Endothelial cell (in vitro differentiated cells): Measurements from ENCODE around the gene CEMIP. TPM values are rescaled to one million over a fixed set of nuclear protein-coding genes. Genes with fewer than 3 reads are reported as not detected.

ENCODE experiments used
- DNase-seq: peaks from one replicate; pipeline ENCODE4 v3.0.0; 2021; ENCODE audit warnings: low spot score
- H3K27ac Mint-ChIP-seq: one replicate; pipeline ENCODE4 v1.8.0; 2021; ENCODE audit warnings: mixed read lengths, inconsistent platforms; ENCODE audit not compliant: unreplicated experiment
- H3K27me3 Mint-ChIP-seq: one replicate; pipeline ENCODE4 v1.8.0; 2021; ENCODE audit warnings: mild to moderate bottlenecking, moderate library complexity, mixed read lengths, inconsistent platforms; ENCODE audit not compliant: unreplicated experiment
- H3K36me3 Mint-ChIP-seq: one replicate; pipeline ENCODE4 v1.8.0; 2021; ENCODE audit warnings: mild to moderate bottlenecking, low read depth, mixed read lengths, inconsistent platforms; ENCODE audit not compliant: unreplicated experiment
- H3K4me1 Mint-ChIP-seq: one replicate; pipeline ENCODE4 v1.8.0; 2021; ENCODE audit warnings: mild to moderate bottlenecking, mixed read lengths, inconsistent platforms; ENCODE audit not compliant: unreplicated experiment
- H3K4me3 Mint-ChIP-seq: one replicate; pipeline ENCODE4 v1.8.0; 2021; ENCODE audit warnings: mild to moderate bottlenecking, mixed read lengths, inconsistent platforms; ENCODE audit not compliant: unreplicated experiment
- H3K9me3 Mint-ChIP-seq: one replicate; pipeline ENCODE4 v1.8.0; 2021; ENCODE audit warnings: mixed read lengths, inconsistent platforms; ENCODE audit not compliant: unreplicated experiment
- total RNA-seq: library from RNA; stranded (reverse); fragmentation: NEBNext Ultra II Directional; extraction: Animal tissue kit (Norgen Biotek cat#: 25700); gene quantifications from one replicate; pipeline ENCODE4 v1.2.1, GENCODE V29; 2021; ENCODE audit not compliant: unreplicated experiment
- TF ChIP-seq, protein P1 (sequence below): fragments of 200-600 bp; sonication (generic); IDR thresholded peaks from one replicate; pipeline ENCODE4 v1.5.0; 2021; ENCODE audit warnings: antibody characterized with exemption; ENCODE audit not compliant: unreplicated experiment

The CEMIP gene
- total RNA-seq, 1 donor from 2014 or later = not detected

DNA sequence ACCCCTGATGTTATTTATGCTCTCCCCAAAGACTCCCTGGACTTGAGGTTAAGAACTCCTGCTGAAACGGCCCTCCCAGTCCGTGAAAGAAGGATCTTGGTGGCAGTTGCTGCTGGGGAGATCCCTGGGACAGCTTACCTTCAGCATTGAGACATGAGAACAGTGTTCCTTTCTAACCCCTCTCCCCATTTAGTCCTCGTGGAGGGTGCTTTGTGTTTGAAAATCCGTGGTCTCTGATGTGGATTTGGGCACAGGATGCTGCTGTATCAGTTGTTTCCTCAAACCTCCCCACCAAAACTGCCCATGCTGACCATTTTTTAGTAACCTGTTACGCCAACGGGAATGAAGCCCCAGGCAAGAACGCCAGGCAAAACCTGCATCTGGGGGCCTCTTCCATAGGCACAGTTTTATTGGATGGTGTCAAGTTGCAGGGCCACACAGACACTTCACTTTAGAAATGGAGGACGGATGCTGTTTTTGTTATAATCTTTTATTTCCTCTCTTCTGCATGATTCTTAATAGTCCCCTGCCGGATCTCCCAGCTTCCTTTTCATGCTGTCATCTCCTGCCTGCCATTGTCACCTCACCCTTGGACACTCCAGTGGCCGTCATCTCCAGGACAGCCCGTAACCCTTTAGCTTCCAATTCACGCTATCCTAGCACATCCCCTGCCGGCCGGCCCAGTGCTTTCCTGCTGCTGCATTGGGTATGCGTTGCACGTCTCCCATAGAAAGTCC, 31.7 kb upstream of the CEMIP start:
- Mint-ChIP-seq H3K36me3 (no peaks in the 10 kb centered on the region), H3K27ac (no peak overlapping the region), H3K4me3 (no peak overlapping the region), H3K9me3 (no peaks in the 10 kb centered on the region), H3K27me3 (no peaks in the 10 kb centered on the region), H3K4me1 (peaks cover 7% of the 10 kb centered on the region)
- TF ChIP-seq, protein P1, sequence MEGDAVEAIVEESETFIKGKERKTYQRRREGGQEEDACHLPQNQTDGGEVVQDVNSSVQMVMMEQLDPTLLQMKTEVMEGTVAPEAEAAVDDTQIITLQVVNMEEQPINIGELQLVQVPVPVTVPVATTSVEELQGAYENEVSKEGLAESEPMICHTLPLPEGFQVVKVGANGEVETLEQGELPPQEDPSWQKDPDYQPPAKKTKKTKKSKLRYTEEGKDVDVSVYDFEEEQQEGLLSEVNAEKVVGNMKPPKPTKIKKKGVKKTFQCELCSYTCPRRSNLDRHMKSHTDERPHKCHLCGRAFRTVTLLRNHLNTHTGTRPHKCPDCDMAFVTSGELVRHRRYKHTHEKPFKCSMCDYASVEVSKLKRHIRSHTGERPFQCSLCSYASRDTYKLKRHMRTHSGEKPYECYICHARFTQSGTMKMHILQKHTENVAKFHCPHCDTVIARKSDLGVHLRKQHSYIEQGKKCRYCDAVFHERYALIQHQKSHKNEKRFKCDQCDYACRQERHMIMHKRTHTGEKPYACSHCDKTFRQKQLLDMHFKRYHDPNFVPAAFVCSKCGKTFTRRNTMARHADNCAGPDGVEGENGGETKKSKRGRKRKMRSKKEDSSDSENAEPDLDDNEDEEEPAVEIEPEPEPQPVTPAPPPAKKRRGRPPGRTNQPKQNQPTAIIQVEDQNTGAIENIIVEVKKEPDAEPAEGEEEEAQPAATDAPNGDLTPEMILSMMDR = no peak
- DNase-seq = no peak

DNA sequence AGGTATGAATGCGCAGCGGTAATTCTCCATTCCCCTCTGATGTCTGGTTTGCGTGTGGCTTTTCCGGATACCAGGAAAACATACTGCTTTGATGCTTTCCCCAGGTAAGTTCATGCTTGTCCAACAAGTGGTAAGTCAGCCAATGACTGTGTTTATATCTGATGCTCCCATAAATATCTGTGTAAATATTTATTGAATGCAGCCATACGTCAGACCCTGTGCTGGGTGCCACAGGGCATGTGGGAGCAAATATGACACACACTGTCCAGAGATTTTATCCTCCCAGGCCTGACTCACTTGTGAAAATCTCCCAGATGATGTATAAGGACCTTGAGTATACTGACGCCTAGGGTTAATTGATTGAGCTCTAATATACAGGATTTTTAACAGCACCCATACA, 29.6 kb upstream of the CEMIP start:
- TF ChIP-seq, protein P1 = no peak
- peaks cover 12% of the 10 kb centered on the region for H3K4me1 Mint-ChIP-seq
- no peaks in the 10 kb centered on the region for H3K27me3 Mint-ChIP-seq
- no peak overlapping the region for H3K27ac Mint-ChIP-seq
- no peaks in the 10 kb centered on the region for H3K36me3 Mint-ChIP-seq
- H3K9me3 Mint-ChIP-seq = no peaks in the 10 kb centered on the region
- DNase-seq = no peak
- no peak overlapping the region for H3K4me3 Mint-ChIP-seq

DNA sequence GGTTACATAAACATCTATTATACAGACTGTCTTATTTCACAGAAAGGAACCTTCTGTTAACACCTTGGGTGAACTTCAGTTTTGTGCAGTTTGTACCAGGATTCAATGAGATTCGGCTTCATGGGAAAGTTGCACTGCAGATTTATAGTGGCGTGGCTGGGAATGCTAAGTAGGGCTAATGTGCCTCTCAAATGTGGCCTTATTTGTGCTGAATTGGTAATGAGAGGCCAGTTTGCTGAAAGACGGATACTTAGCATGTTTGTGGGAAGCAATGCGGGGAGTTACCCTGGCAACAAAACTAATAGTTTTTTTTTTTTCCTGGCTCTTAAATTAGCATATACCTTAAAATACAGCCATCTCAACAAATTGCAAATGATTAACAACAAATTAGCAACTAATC, 28.6 kb upstream of the CEMIP start:
- no peaks in the 10 kb centered on the region for H3K9me3 Mint-ChIP-seq
- no peak overlapping the region for H3K27ac Mint-ChIP-seq
- no peaks in the 10 kb centered on the region for H3K36me3 Mint-ChIP-seq
- TF ChIP-seq, protein P1 = no peak
- H3K4me3 Mint-ChIP-seq = no peak overlapping the region
- no peaks in the 10 kb centered on the region for H3K27me3 Mint-ChIP-seq
- DNase-seq = no peak
- peaks cover 12% of the 10 kb centered on the region for H3K4me1 Mint-ChIP-seq

DNA sequence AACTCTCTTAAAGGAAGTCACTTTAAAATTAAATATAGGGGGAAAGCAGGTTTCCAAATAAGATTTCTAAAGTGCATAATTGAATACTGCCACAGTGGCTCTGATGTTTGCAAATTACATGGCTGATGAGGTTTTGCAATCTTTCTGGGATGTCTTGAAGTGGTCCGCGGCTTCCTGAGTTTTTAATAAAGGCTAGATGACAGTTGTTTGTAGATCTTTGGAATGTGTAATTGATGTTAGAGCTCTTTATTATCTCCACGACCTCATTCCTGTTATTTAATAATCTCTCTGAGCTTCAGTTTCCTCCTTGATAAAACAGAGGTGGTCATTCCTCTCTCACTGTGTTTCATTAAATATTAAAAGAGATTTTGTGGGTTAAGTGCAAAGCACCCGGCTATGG, 27.0 kb upstream of the CEMIP start:
- Mint-ChIP-seq H3K27me3 (no peaks in the 10 kb centered on the region), H3K4me1 (peaks cover 12% of the 10 kb centered on the region), H3K36me3 (no peaks in the 10 kb centered on the region), H3K9me3 (no peaks in the 10 kb centered on the region), H3K27ac (no peak overlapping the region), H3K4me3 (no peak overlapping the region)
- no peak for DNase-seq
- TF ChIP-seq, protein P1 = no peak

DNA sequence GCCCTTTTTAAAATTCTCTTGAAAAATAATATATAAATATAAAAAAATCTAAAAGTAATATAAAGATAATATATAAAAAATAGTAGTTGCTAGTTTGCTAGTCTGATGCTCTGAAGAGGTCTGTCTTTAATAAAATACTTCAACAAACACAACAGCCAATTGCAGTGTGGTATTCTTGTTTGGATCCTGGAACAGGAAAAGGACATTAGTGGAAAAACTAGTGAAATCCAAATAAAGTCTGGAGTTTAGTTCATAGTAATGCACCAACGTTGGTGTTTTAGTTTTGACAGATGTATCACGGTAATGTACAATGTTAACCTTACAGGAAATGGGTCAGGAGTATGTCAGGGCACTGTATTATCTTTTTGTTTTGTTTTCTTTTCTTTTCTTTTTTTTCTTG, 26.0 kb upstream of the CEMIP start:
- H3K27me3 Mint-ChIP-seq = no peaks in the 10 kb centered on the region
- peaks cover 5% of the 10 kb centered on the region for H3K4me1 Mint-ChIP-seq
- no peak overlapping the region for H3K4me3 Mint-ChIP-seq
- H3K9me3 Mint-ChIP-seq = no peaks in the 10 kb centered on the region
- TF ChIP-seq, protein P1 = no peak
- DNase-seq = no peak
- no peak overlapping the region for H3K27ac Mint-ChIP-seq
- no peaks in the 10 kb centered on the region for H3K36me3 Mint-ChIP-seq
